HG03342 (cell line): Measurements from ENCODE around the gene AFG1L.
"Not testable (repeated sequence)": the region's sequence is repeated elsewhere in the genome, so short reads cannot be mapped to it uniquely, and the experiment has no call there.

ENCODE experiments used
- ATAC-seq: cut with Tn5 transposase; IDR thresholded peaks from one replicate; pipeline ENCODE4 v1.9.1; 2021; ENCODE audit warnings: mild to moderate bottlenecking, moderate library complexity; ENCODE audit not compliant: unreplicated experiment

Gene AFG1L

GRCh38 chr6:108449717-108450116 lies 154.9 kb downstream of the AFG1L start:
- ATAC-seq: not testable (repeated sequence)

GRCh38 chr6:108451816-108452215 lies 157.0 kb downstream of the AFG1L start:
- ATAC-seq: no peak

GRCh38 chr6:108452711-108453195 lies 157.9 kb downstream of the AFG1L start:
- no peak for ATAC-seq

- ATAC-seq: no peak
Measured at GRCh38 chr6:108453601-108454185, 158.8 kb downstream of the AFG1L start.

- ATAC-seq: no peak
Measured at GRCh38 chr6:108454356-108454755, 159.5 kb downstream of the AFG1L start.

- no peak for ATAC-seq
Measured at GRCh38 chr6:108455688-108456087, 160.8 kb downstream of the AFG1L start.

- no peak for ATAC-seq
Measured at GRCh38 chr6:108463784-108464183, 168.9 kb downstream of the AFG1L start.

GRCh38 chr6:108464418-108465097 lies 169.7 kb downstream of the AFG1L start:
- ATAC-seq: no peak

GRCh38 chr6:108465098-108465495 lies 170.2 kb downstream of the AFG1L start:
- ATAC-seq: no peak

GRCh38 chr6:108468346-108468745 lies 173.5 kb downstream of the AFG1L start:
- ATAC-seq: no peak

- ATAC-seq: no peak
Measured at GRCh38 chr6:108469316-108469715, 174.5 kb downstream of the AFG1L start.

GRCh38 chr6:108473197-108473596 lies 178.3 kb downstream of the AFG1L start:
- no peak for ATAC-seq

GRCh38 chr6:108476376-108476775 lies 181.5 kb downstream of the AFG1L start:
- no peak for ATAC-seq

- ATAC-seq: no peak
Measured at GRCh38 chr6:108476847-108477430, 182.1 kb downstream of the AFG1L start.

- ATAC-seq: no peak
Measured at GRCh38 chr6:108482559-108482958, 187.7 kb downstream of the AFG1L start.

- no peak for ATAC-seq
Measured at GRCh38 chr6:108484016-108484415, 189.2 kb downstream of the AFG1L start.

GRCh38 chr6:108489699-108490098 lies 194.8 kb downstream of the AFG1L start:
- ATAC-seq: no peak

GRCh38 chr6:108492131-108492766 lies 197.4 kb downstream of the AFG1L start:
- no peak for ATAC-seq

GRCh38 chr6:108494434-108494833 lies 199.6 kb downstream of the AFG1L start:
- no peak for ATAC-seq

- ATAC-seq: no peak
Measured at GRCh38 chr6:108497883-108498282, 203.0 kb downstream of the AFG1L start.

GRCh38 chr6:108501559-108501958 lies 206.7 kb downstream of the AFG1L start:
- ATAC-seq: no peak

GRCh38 chr6:108502832-108503231 lies 208.0 kb downstream of the AFG1L start:
- ATAC-seq: no peak
